HUES64 (cell line): ENCODE measurements around the gene SLC12A5.

Source experiments
- H3K27ac ChIP-seq: 2 replicates; pipeline ENCODE4 v1.7.0; 2013; ENCODE audit warnings: low read depth, low read length, inconsistent platforms
- H3K27me3 ChIP-seq: 2 replicates; pipeline ENCODE4 v1.6.1; 2013; ENCODE audit warnings: mild to moderate bottlenecking, low read length; ENCODE audit not compliant: insufficient read depth
- H3K36me3 ChIP-seq: 2 replicates; pipeline ENCODE4 v1.6.1; 2013; ENCODE audit warnings: mild to moderate bottlenecking, low read length; ENCODE audit not compliant: insufficient read depth
- H3K4me1 ChIP-seq: 2 replicates; pipeline ENCODE4 v1.6.1; 2013; ENCODE audit warnings: mild to moderate bottlenecking, low read length, moderate library complexity; ENCODE audit not compliant: insufficient read depth
- H3K4me3 ChIP-seq: 2 replicates; pipeline ENCODE4 v1.5.1; 2013; ENCODE audit warnings: mild to moderate bottlenecking, low read length, moderate library complexity
- H3K9ac ChIP-seq: 2 replicates; pipeline ENCODE4 v1.6.1; 2013; ENCODE audit warnings: mild to moderate bottlenecking, low read depth, low read length
- H3K9me3 ChIP-seq: 2 replicates; pipeline ENCODE4 v1.6.1; 2013; ENCODE audit warnings: low read depth, low read length; ENCODE audit not compliant: insufficient read depth
- WGBS: fragments of 150-250, 120-280 bp; methylation state at CpG from one replicate; pipeline ENCODE4 v1.1.7; 2013; ENCODE audit warnings: missing lambda C conversion rate; 5-methylcytosine and 5-hydroxymethylcytosine counted together

The SLC12A5 gene

GRCh38 chr20:46065691-46066090, 36.7 kb downstream of the SLC12A5 start:
- Histone ChIP-seq H3K9ac (no peak overlapping the region), H3K4me3 (no peak overlapping the region), H3K4me1 (peaks cover 3% of the 10 kb centered on the region; the same call in 1 of the 2 replicates), H3K9me3 (no peaks in the 10 kb centered on the region), H3K36me3 (peaks cover 97% of the 10 kb centered on the region), H3K27me3 (no peaks in the 10 kb centered on the region), H3K27ac (no peak overlapping the region)
- 97% methylated on average over 2 of the region's 3 CpGs for WGBS

- H3K27ac ChIP-seq, result no peak overlapping the region
- H3K27me3 ChIP-seq, result no peaks in the 10 kb centered on the region
- no peak overlapping the region for H3K9ac ChIP-seq
- peaks cover 42% of the 10 kb centered on the region for H3K4me1 ChIP-seq
- no peaks in the 10 kb centered on the region for H3K9me3 ChIP-seq
- peaks cover 60% of the 10 kb centered on the region for H3K36me3 ChIP-seq
- WGBS, result 92% methylated on average over 20 of the region's 20 CpGs
- no peak overlapping the region for H3K4me3 ChIP-seq
Measured at GRCh38 chr20:46070215-46070900, 41.3 kb downstream of the SLC12A5 start.

GRCh38 chr20:46071573-46071972, 42.6 kb downstream of the SLC12A5 start:
- Histone ChIP-seq H3K9me3 (no peaks in the 10 kb centered on the region), H3K27me3 (no peaks in the 10 kb centered on the region), H3K4me3 (no peak overlapping the region), H3K36me3 (peaks cover 56% of the 10 kb centered on the region), H3K4me1 (peaks cover 50% of the 10 kb centered on the region), H3K9ac (no peak overlapping the region), H3K27ac (no peak overlapping the region)
- WGBS, result 91% methylated on average over 3 of the region's 3 CpGs

GRCh38 chr20:46073024-46073423, 44.0 kb downstream of the SLC12A5 start:
- Histone ChIP-seq H3K4me3 (no peak overlapping the region), H3K27me3 (no peaks in the 10 kb centered on the region), H3K4me1 (peaks cover 64% of the 10 kb centered on the region), H3K36me3 (peaks cover 49% of the 10 kb centered on the region), H3K9ac (no peak overlapping the region), H3K9me3 (no peaks in the 10 kb centered on the region), H3K27ac (no peak overlapping the region; the same call in 1 of the 2 replicates)
- 96% methylated on average over 4 of the region's 4 CpGs for WGBS

- peak overlapping the region; percentile 79 for H3K27ac ChIP-seq
Measured at GRCh38 chr20:46073443-46073842, 44.4 kb downstream of the SLC12A5 start.

GRCh38 chr20:46074006-46074405, 45.0 kb downstream of the SLC12A5 start:
- H3K4me1 ChIP-seq, result peaks cover 64% of the 10 kb centered on the region
- 19% methylated on average over 3 of the region's 3 CpGs for WGBS
- no peaks in the 10 kb centered on the region for H3K9me3 ChIP-seq
- H3K4me3 ChIP-seq, result no peak overlapping the region
- H3K36me3 ChIP-seq, result peaks cover 51% of the 10 kb centered on the region
- H3K27ac ChIP-seq, result peak overlapping the region; percentile 79
- no peaks in the 10 kb centered on the region for H3K27me3 ChIP-seq
- H3K9ac ChIP-seq, result no peak overlapping the region

More at GRCh38 chr20:46073443-46073842, 44.4 kb downstream of the SLC12A5 start:
- Histone ChIP-seq H3K36me3 (peaks cover 49% of the 10 kb centered on the region), H3K9ac (no peak overlapping the region), H3K4me3 (no peak overlapping the region), H3K4me1 (peaks cover 64% of the 10 kb centered on the region), H3K27me3 (no peaks in the 10 kb centered on the region), H3K9me3 (no peaks in the 10 kb centered on the region)
- 88% methylated on average over 3 of the region's 3 CpGs for WGBS

- H3K27ac ChIP-seq, result no peak overlapping the region
- H3K4me1 ChIP-seq, result peaks cover 51% of the 10 kb centered on the region
- no peaks in the 10 kb centered on the region for H3K27me3 ChIP-seq
- WGBS, result 81% methylated on average over 7 of the region's 7 CpGs
- H3K9ac ChIP-seq, result no peak overlapping the region
- peaks cover 39% of the 10 kb centered on the region for H3K36me3 ChIP-seq
- H3K4me3 ChIP-seq, result no peak overlapping the region
- H3K9me3 ChIP-seq, result no peaks in the 10 kb centered on the region
Measured at GRCh38 chr20:46076806-46077205, 47.8 kb downstream of the SLC12A5 start.

- Histone ChIP-seq H3K4me1 (peaks cover 50% of the 10 kb centered on the region), H3K27ac (no peak overlapping the region), H3K4me3 (no peak overlapping the region), H3K9me3 (no peaks in the 10 kb centered on the region), H3K27me3 (no peaks in the 10 kb centered on the region), H3K9ac (no peak overlapping the region), H3K36me3 (peaks cover 39% of the 10 kb centered on the region)
- 95% methylated on average over 8 of the region's 8 CpGs for WGBS
Measured at GRCh38 chr20:46077642-46078305, 48.8 kb downstream of the SLC12A5 start.

- H3K36me3 ChIP-seq, result peaks cover 39% of the 10 kb centered on the region
- WGBS, result 94% methylated on average over 7 of the region's 7 CpGs
Measured at GRCh38 chr20:46078954-46079353, 49.9 kb downstream of the SLC12A5 start.

GRCh38 chr20:46081074-46081473, 52.1 kb downstream of the SLC12A5 start:
- Histone ChIP-seq H3K9me3 (no peaks in the 10 kb centered on the region), H3K9ac (no peak overlapping the region), H3K36me3 (peaks cover 24% of the 10 kb centered on the region), H3K27me3 (no peaks in the 10 kb centered on the region), H3K27ac (no peak overlapping the region), H3K4me1 (peaks cover 32% of the 10 kb centered on the region), H3K4me3 (no peak overlapping the region)
- no CpG with 5 or more reads among the region's 1 CpG for WGBS

More at GRCh38 chr20:46078954-46079353, 49.9 kb downstream of the SLC12A5 start:
- no peaks in the 10 kb centered on the region for H3K9me3 ChIP-seq
- H3K9ac ChIP-seq, result no peak overlapping the region
- no peak overlapping the region for H3K27ac ChIP-seq
- H3K4me3 ChIP-seq, result no peak overlapping the region
- no peaks in the 10 kb centered on the region for H3K27me3 ChIP-seq
- H3K4me1 ChIP-seq, result peaks cover 44% of the 10 kb centered on the region

GRCh38 chr20:46083101-46083500, 54.1 kb downstream of the SLC12A5 start:
- 93% methylated on average over 5 of the region's 6 CpGs for WGBS
- H3K4me1 ChIP-seq, result peaks cover 15% of the 10 kb centered on the region
- peaks cover 14% of the 10 kb centered on the region for H3K36me3 ChIP-seq
- H3K9ac ChIP-seq, result no peak overlapping the region
- no peak overlapping the region for H3K4me3 ChIP-seq
- no peaks in the 10 kb centered on the region for H3K9me3 ChIP-seq
- H3K27me3 ChIP-seq, result no peaks in the 10 kb centered on the region
- no peak overlapping the region for H3K27ac ChIP-seq
